Ovary (tissue), 9 donors: ENCODE results near the gene MAP1LC3B. TPM values are rescaled to one million over a fixed set of nuclear protein-coding genes. Genes with fewer than 3 reads are reported as not detected.

Experiments
- DNase-seq, 5 donors: peaks; one replicate each; pipeline ENCODE4 v3.0.0-alpha.2; 2019 to 2020
- H3K27ac ChIP-seq, 2 donors: fragments of 200-600 bp; one replicate each; pipeline versions ENCODE4 v1.5.1 to v1.8.0; 2019 to 2022
- H3K27me3 ChIP-seq: fragments of 200-600 bp; one replicate; pipeline ENCODE4 v1.8.0; 2022
- H3K36me3 ChIP-seq: fragments of 200-600 bp; sonication (generic); one replicate; pipeline ENCODE4 v1.5.1; 2019
- H3K4me1 ChIP-seq: one replicate; pipeline ENCODE4 v1.8.1; 2013; ENCODE audit warnings: mild to moderate bottlenecking, moderate library complexity; ENCODE audit not compliant: insufficient read depth
- H3K4me3 ChIP-seq: fragments of 200-600 bp; sonication (generic); one replicate; pipeline ENCODE4 v1.5.1; 2017
- H3K9me3 ChIP-seq, 2 donors: fragments of 200-600 bp in 1 of 2; sonication (generic) in 1 of 2; one replicate each; pipeline versions ENCODE4 v1.5.1 to v1.8.1; 2013 to 2019; ENCODE audit warnings: mild to moderate bottlenecking in 1 of 2, moderate library complexity in 1 of 2
- EP300 ChIP-seq: sonication (generic); formaldehyde crosslinking; IDR thresholded peaks from one replicate; pipeline ENCODE4 v1.6.1; 2017; ENCODE audit warnings: antibody characterized with exemption
- POLR2A ChIP-seq: fragments of 450-650 bp; IDR thresholded peaks from one replicate; pipeline ENCODE4 v1.6.1; 2017; ENCODE audit warnings: antibody characterized with exemption, mild to moderate bottlenecking, moderate library complexity
- WGBS, 3 donors: extraction: QIAGEN DNeasy Blood & Tissue Kit in 1 of 3; methylation state at CpG; one replicate each; pipeline versions ENCODE4 v1.1.5 to v1.1.7; 2013 to 2017; 5-methylcytosine and 5-hydroxymethylcytosine counted together
- intact Hi-C, 4 donors: fragments of 100-400 bp; cut with DNase I; formaldehyde crosslinking; loops; one replicate each; pipeline versions ENCODE4 v1.11.0 to v1.15.1; 2022 to 2023
- polyA plus RNA-seq, 2 donors: library from polyadenylated mRNA; stranded (reverse); fragments of 200-250 nt in 1 of 2; fragments of 350-450 nt in 1 of 2; fragmentation: Illumina TruSeq in 1 of 2; extraction: RNeasy Lipid Tissue Mini Kit (QIAGEN cat#74804) in 1 of 2; gene quantifications; one replicate each; pipeline ENCODE4 v1.2.3, GENCODE V29; 2013 to 2014
- total RNA-seq, 7 donors: library from RNA; depleted of rRNA in 2 of 7; stranded (reverse); fragments of >200 nt in 2 of 7; fragmentation: NEBNext Ultra II Directional in 3 of 7; extraction: Animal tissue kit (Norgen Biotek cat#: 25700) in 3 of 7; gene quantifications; one replicate each; pipeline versions ENCODE4 v1.1.0 to v1.2.4, GENCODE V29; 2016 to 2023
- TF ChIP-seq, protein P1 (sequence below), 3 donors: fragments of 450-650 bp in 2 of 3; fragments of 200-600 bp in 1 of 3; IDR thresholded peaks; one replicate each; pipeline versions ENCODE4 v1.5.1 to v1.8.0; 2016 to 2022; ENCODE audit warnings: antibody characterized with exemption in 3 of 3, mild to moderate bottlenecking in 1 of 3
- donor health status: DM: no; HTN: no; CAD: no; lungs with moderate emphysema.
- donor health status: DM: no; HTN: no; CAD: no.
- donor health status: Bipolar disorder and iron deficiency.
- donor health status: DM: yes; HTN: yes; CAD: no.
- donor health status: DM: no; HTN: no; CAD: no.
- donor health status: DM: yes; HTN: yes; CAD: no.

Gene MAP1LC3B
- total and polyA plus RNA-seq, 9 donors = 32.9 to 110 (median 44.6) TPM

GRCh38 chr16:87446479-87446878 is 54.3 kb downstream of the MAP1LC3B start:
- DNase-seq = no peak
- no peaks in the 10 kb centered on the region for H3K36me3 ChIP-seq
- intact Hi-C loops = no loop called here

DNA sequence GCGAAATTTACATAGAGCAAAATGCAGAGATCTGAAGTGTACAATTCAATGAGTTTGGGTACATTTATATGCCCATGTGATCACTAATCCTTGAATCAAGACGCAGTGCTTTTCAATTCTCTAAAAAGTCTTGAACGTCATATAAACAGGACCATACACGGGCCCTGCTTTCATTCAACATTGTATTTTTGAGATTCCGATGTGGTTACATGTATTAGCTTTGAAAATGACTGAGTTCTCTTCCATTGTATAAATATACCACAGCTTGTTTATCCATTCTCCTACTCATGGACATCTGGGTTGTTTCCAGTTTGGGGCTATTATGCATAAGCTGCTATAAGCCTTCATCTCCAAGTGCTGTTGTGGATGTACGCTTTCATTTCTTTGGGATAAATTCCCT is 55.2 kb downstream of the MAP1LC3B start:
- Histone ChIP-seq H3K27ac (no peak overlapping the region), H3K36me3 (no peaks in the 10 kb centered on the region), H3K4me3 (no peak overlapping the region), H3K4me1 (no peaks in the 10 kb centered on the region), H3K9me3 (no peaks in the 10 kb centered on the region), H3K27me3 (no peaks in the 10 kb centered on the region)
- intact Hi-C loops = no loop called here
- no peak for DNase-seq
- 79 to 89% (median 82%) methylated on average over 6 of the region's 6 CpGs for WGBS, 3 donors
- TF ChIP-seq POLR2A (no peak), EP300 (no peak)
- TF ChIP-seq, protein P1, sequence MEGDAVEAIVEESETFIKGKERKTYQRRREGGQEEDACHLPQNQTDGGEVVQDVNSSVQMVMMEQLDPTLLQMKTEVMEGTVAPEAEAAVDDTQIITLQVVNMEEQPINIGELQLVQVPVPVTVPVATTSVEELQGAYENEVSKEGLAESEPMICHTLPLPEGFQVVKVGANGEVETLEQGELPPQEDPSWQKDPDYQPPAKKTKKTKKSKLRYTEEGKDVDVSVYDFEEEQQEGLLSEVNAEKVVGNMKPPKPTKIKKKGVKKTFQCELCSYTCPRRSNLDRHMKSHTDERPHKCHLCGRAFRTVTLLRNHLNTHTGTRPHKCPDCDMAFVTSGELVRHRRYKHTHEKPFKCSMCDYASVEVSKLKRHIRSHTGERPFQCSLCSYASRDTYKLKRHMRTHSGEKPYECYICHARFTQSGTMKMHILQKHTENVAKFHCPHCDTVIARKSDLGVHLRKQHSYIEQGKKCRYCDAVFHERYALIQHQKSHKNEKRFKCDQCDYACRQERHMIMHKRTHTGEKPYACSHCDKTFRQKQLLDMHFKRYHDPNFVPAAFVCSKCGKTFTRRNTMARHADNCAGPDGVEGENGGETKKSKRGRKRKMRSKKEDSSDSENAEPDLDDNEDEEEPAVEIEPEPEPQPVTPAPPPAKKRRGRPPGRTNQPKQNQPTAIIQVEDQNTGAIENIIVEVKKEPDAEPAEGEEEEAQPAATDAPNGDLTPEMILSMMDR (IDR thresholded peaks at IDR 0.05) = no peak

More at GRCh38 chr16:87446479-87446878, 54.3 kb downstream of the MAP1LC3B start:
- Histone ChIP-seq H3K27ac (no peak overlapping the region), H3K27me3 (no peaks in the 10 kb centered on the region), H3K4me1 (no peaks in the 10 kb centered on the region), H3K4me3 (no peak overlapping the region), H3K9me3 (no peaks in the 10 kb centered on the region)
- WGBS, 3 donors = 93 to 95% (median 94%) methylated on average over 7 of the region's 7 CpGs
- no peak for TF ChIP-seq EP300
- TF ChIP-seq, protein P1 (IDR thresholded peaks at IDR 0.05) = no peak
- no peak for TF ChIP-seq POLR2A

DNA sequence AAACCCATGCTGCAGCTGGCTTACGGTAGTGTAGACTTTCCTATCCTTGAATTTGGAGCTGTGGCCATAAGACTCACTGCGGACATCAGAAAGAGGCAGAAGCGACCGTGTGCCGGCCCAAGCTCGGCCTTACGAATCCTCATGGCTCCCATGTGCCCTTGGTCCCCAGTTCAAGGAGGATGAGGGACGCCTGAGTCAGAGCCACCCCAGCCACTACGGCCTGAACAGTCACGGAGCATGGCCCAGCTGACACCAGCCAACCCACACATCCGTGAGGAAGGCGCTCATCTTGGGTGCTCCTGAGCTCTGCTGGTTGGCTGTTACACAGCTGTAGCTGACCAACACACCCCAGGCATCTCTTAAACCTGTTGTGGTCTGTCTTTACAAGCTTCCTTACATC is 56.7 kb downstream of the MAP1LC3B start:
- Histone ChIP-seq H3K4me1 (no peaks in the 10 kb centered on the region), H3K4me3 (no peak overlapping the region), H3K9me3 (no peaks in the 10 kb centered on the region), H3K36me3 (no peaks in the 10 kb centered on the region), H3K27me3 (no peaks in the 10 kb centered on the region), H3K27ac (no peak overlapping the region)
- 93 to 99% (median 97%) methylated on average over 12 of the region's 12 CpGs for WGBS, 3 donors
- intact Hi-C loops = no loop called here
- TF ChIP-seq EP300 (no peak), POLR2A (no peak)
- TF ChIP-seq, protein P1 (IDR thresholded peaks at IDR 0.05) = no peak
- DNase-seq = peak in 1 of 5 donors; percentile 11

- no peaks in the 10 kb centered on the region for H3K36me3 ChIP-seq
- WGBS, 3 donors = 87 to 90% (median 90%) methylated on average over 18 of the region's 18 CpGs
- peak in 1 of 5 donors; percentile 21 for DNase-seq
Measured at GRCh38 chr16:87451563-87452210, 59.6 kb downstream of the MAP1LC3B start.

More at GRCh38 chr16:87451563-87452210, 59.6 kb downstream of the MAP1LC3B start:
- no peak overlapping the region for H3K4me3 ChIP-seq
- peaks cover 3% of the 10 kb centered on the region for H3K4me1 ChIP-seq
- intact Hi-C loops = no loop called here
- no peak for TF ChIP-seq POLR2A
- TF ChIP-seq, protein P1 (IDR thresholded peaks at IDR 0.05) = no peak
- TF ChIP-seq EP300 = no peak
- no peaks in the 10 kb centered on the region for H3K9me3 ChIP-seq
- no peak overlapping the region for H3K27ac ChIP-seq
- H3K27me3 ChIP-seq = no peaks in the 10 kb centered on the region
